Stomach (tissue), 4 donors: ENCODE data around the gene CD59.

Experiments used
- EP300 ChIP-seq: sonication (generic); formaldehyde crosslinking; IDR thresholded peaks from one replicate; pipeline ENCODE4 v1.6.1; 2017; ENCODE audit warnings: antibody characterized with exemption
- POLR2A ChIP-seq, 4 donors: fragments of 450-650 bp; IDR thresholded peaks; one replicate each; pipeline ENCODE4 v1.6.1; 2016; ENCODE audit warnings: antibody characterized with exemption in 4 of 4, control low read depth in 2 of 4, mild to moderate bottlenecking in 1 of 4, moderate library complexity in 1 of 4
- POLR2AphosphoS5 ChIP-seq, 3 donors: sonication (generic); formaldehyde crosslinking; IDR thresholded peaks; one replicate each; pipeline ENCODE4 v1.6.1; 2016; ENCODE audit warnings: antibody characterized with exemption in 3 of 3

DNA sequence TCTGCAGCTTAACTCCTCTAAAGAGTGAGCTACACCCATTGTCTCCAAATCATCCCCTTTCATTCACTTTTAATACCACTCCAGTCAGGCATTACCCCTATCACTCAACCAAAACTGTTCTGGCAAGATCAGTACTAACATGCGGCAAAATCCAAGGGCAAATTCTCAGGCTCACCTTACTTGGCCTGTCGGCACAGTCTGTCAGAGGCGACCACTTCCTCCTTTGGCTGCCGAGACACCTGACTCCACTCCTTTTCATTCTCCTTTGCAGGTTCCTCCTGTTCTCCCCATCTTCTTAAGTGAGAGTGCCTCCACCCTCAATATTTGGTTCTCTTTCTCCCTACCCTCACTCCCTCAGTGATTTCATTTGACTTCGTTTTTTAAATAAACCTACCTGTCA is 39.8 kb downstream of the CD59 start:
- TF ChIP-seq EP300 (no peak), POLR2A (IDR thresholded peaks at IDR 0.05) (no peak), POLR2AphosphoS5 (IDR thresholded peaks at IDR 0.05) (peak in 1 of 3 donors; percentile 58)
